KMS-11 (cell line): ENCODE measurements around the gene POLN.

Source experiments
- H2AFZ ChIP-seq: fragments of 200-600 bp; sonication (generic); 2 replicates; pipeline ENCODE4 v1.6.1; 2016; ENCODE audit warnings: antibody characterized with exemption, mixed run types, low read depth
- H3K27ac ChIP-seq: fragments of 200-600 bp; sonication (generic); 2 replicates; pipeline ENCODE4 v1.6.1; 2016; ENCODE audit warnings: mild to moderate bottlenecking, mixed run types
- H3K27me3 ChIP-seq: fragments of 200-600 bp; sonication (generic); 2 replicates; pipeline ENCODE4 v1.6.1; 2017; ENCODE audit warnings: mild to moderate bottlenecking, low read depth, mixed run types, moderate library complexity; ENCODE audit not compliant: insufficient read depth
- H3K36me3 ChIP-seq: fragments of 200-600 bp; sonication (generic); 2 replicates; pipeline ENCODE4 v1.6.1; 2017; ENCODE audit warnings: mild to moderate bottlenecking, mixed run types; ENCODE audit not compliant: insufficient read depth
- H3K4me1 ChIP-seq: fragments of 200-600 bp; sonication (generic); 2 replicates; pipeline ENCODE4 v1.6.1; 2016; ENCODE audit warnings: mild to moderate bottlenecking, low read depth, mixed run types; ENCODE audit not compliant: poor library complexity, severe bottlenecking
- H3K4me2 ChIP-seq: fragments of 200-600 bp; sonication (generic); 2 replicates; pipeline ENCODE4 v1.7.0; 2016; ENCODE audit warnings: mild to moderate bottlenecking, mixed run types
- H3K4me3 ChIP-seq: fragments of 200-600 bp; sonication (generic); IDR thresholded peaks from 2 replicates; pipeline ENCODE4 v1.6.1; 2017; ENCODE audit warnings: low read depth, low read length, mixed read lengths; ENCODE audit not compliant: insufficient read depth
- H3K79me2 ChIP-seq: fragments of 200-600 bp; sonication (generic); 2 replicates; pipeline ENCODE4 v1.6.1; 2016; ENCODE audit warnings: low read depth, mixed run types; ENCODE audit not compliant: insufficient read depth
- H3K9ac ChIP-seq: fragments of 200-600 bp; sonication (generic); 2 replicates; pipeline ENCODE4 v1.6.1; 2016; ENCODE audit warnings: mild to moderate bottlenecking, mixed run types
- H4K20me1 ChIP-seq: fragments of 200-600 bp; sonication (generic); 2 replicates; pipeline ENCODE4 v1.6.1; 2016; ENCODE audit warnings: mild to moderate bottlenecking, mixed run types; ENCODE audit not compliant: insufficient read depth
- CTCF ChIP-seq: fragments of 200-600 bp; sonication (generic); conservative IDR thresholded peaks from 2 replicates; pipeline ENCODE4 v1.6.1; 2017; ENCODE audit warnings: low read depth, mild to moderate bottlenecking, antibody characterized with exemption, low read length, moderate library complexity, mixed read lengths

Gene POLN

GRCh38 chr4:2267841-2268240 lies 25.9 kb upstream of the POLN start:
- no peaks in the 10 kb centered on the region for H3K79me2 ChIP-seq
- no peaks in the 10 kb centered on the region for H3K4me1 ChIP-seq
- H2AFZ ChIP-seq: no peak overlapping the region
- no peak overlapping the region for H3K9ac ChIP-seq
- no peaks in the 10 kb centered on the region for H3K27me3 ChIP-seq
- H3K27ac ChIP-seq: no peak overlapping the region
- TF ChIP-seq CTCF: no peak
- H3K4me3 ChIP-seq: no peak overlapping the region
- no peaks in the 10 kb centered on the region for H3K36me3 ChIP-seq
- no peak overlapping the region for H3K4me2 ChIP-seq
- no peaks in the 10 kb centered on the region for H4K20me1 ChIP-seq

- H3K36me3 ChIP-seq: no peaks in the 10 kb centered on the region
- no peak overlapping the region for H2AFZ ChIP-seq
- H3K4me3 ChIP-seq: no peak overlapping the region
- H4K20me1 ChIP-seq: no peaks in the 10 kb centered on the region
- no peak overlapping the region for H3K4me2 ChIP-seq
- no peaks in the 10 kb centered on the region for H3K27me3 ChIP-seq
- H3K4me1 ChIP-seq: no peaks in the 10 kb centered on the region
- no peaks in the 10 kb centered on the region for H3K79me2 ChIP-seq
- H3K9ac ChIP-seq: no peak overlapping the region
- no peak overlapping the region for H3K27ac ChIP-seq
- TF ChIP-seq CTCF: no peak
Measured at GRCh38 chr4:2267320-2267811, 25.4 kb upstream of the POLN start.

- H3K4me2 ChIP-seq: no peak overlapping the region
- no peak for TF ChIP-seq CTCF
- no peak overlapping the region for H3K9ac ChIP-seq
- no peaks in the 10 kb centered on the region for H3K27me3 ChIP-seq
- no peak overlapping the region for H2AFZ ChIP-seq
- no peaks in the 10 kb centered on the region for H4K20me1 ChIP-seq
- H3K27ac ChIP-seq: no peak overlapping the region
- no peaks in the 10 kb centered on the region for H3K36me3 ChIP-seq
- no peaks in the 10 kb centered on the region for H3K79me2 ChIP-seq
- H3K4me3 ChIP-seq: no peak overlapping the region
- H3K4me1 ChIP-seq: no peaks in the 10 kb centered on the region
Measured at GRCh38 chr4:2266821-2267220, 24.9 kb upstream of the POLN start.

GRCh38 chr4:2266181-2266580 lies 24.3 kb upstream of the POLN start:
- H3K9ac ChIP-seq: no peak overlapping the region

More at GRCh38 chr4:2266181-2266580, 24.3 kb upstream of the POLN start:
- Histone ChIP-seq H2AFZ (no peak overlapping the region), H4K20me1 (no peaks in the 10 kb centered on the region), H3K4me2 (no peak overlapping the region), H3K36me3 (no peaks in the 10 kb centered on the region), H3K4me3 (no peak overlapping the region), H3K79me2 (no peaks in the 10 kb centered on the region), H3K27ac (no peak overlapping the region), H3K27me3 (no peaks in the 10 kb centered on the region), H3K4me1 (no peaks in the 10 kb centered on the region)
- no peak for TF ChIP-seq CTCF
